ENCODE results near the gene CCL25. TPM values are rescaled to one million over a fixed set of nuclear protein-coding genes. Genes with fewer than 3 reads are reported as not detected.

Gene CCL25
- total and polyA plus RNA-seq, 2 experiments from 2014 or later = 0.52 to 0.73 TPM

Other genes with a start within 250 kb of the CCL25 start
- 14.0 and 16.2 TPM in 2 replicates for gene EVI5L, start 222.5 kb upstream of the CCL25 start, total RNA-seq (2014; rRNA removed; shearing (Covaris generic))
- 4.3 and 4.5 TPM in 2 replicates for gene EVI5L, start 222.5 kb upstream of the CCL25 start, polyA plus RNA-seq (2016; fragmentation: Nextera tagmentation; extraction: Ambion mirVana)
- 12.1 and 17.6 TPM in 2 replicates for gene PRR36, start 178.4 kb upstream of the CCL25 start, total RNA-seq (2014; rRNA removed; shearing (Covaris generic))
- gene PRR36, start 178.4 kb upstream of the CCL25 start, polyA plus RNA-seq (2016; fragmentation: Nextera tagmentation; extraction: Ambion mirVana) = 17.9 and 22.3 TPM in 2 replicates
- gene LRRC8E, start 164.2 kb upstream of the CCL25 start, total RNA-seq (2014; rRNA removed; shearing (Covaris generic)) = 4.5 and 4.8 TPM in 2 replicates
- 0.29 and 1.3 TPM in 2 replicates for gene LRRC8E, start 164.2 kb upstream of the CCL25 start, polyA plus RNA-seq (2016; fragmentation: Nextera tagmentation; extraction: Ambion mirVana)
- 22.6 and 23.2 TPM in 2 replicates for gene MAP2K7, start 148.9 kb upstream of the CCL25 start, total RNA-seq (2014; rRNA removed; shearing (Covaris generic))
- gene MAP2K7, start 148.9 kb upstream of the CCL25 start, polyA plus RNA-seq (2016; fragmentation: Nextera tagmentation; extraction: Ambion mirVana) = 11.3 and 12.2 TPM in 2 replicates
- gene TGFBR3L, start 137.9 kb upstream of the CCL25 start, total RNA-seq (2014; rRNA removed; shearing (Covaris generic)) = 1.7 and 5.6 TPM in 2 replicates
- gene TGFBR3L, start 137.9 kb upstream of the CCL25 start, polyA plus RNA-seq (2016; fragmentation: Nextera tagmentation; extraction: Ambion mirVana) = 6.2 and 7.0 TPM in 2 replicates
- 17.2 and 25.1 TPM in 2 replicates for gene SNAPC2, start 132.4 kb upstream of the CCL25 start, total RNA-seq (2014; rRNA removed; shearing (Covaris generic))
- gene SNAPC2, start 132.4 kb upstream of the CCL25 start, polyA plus RNA-seq (2016; fragmentation: Nextera tagmentation; extraction: Ambion mirVana) = 16.4 and 17.1 TPM in 2 replicates
- 52.4 and 53.1 TPM in 2 replicates for gene CTXN1, start 126.6 kb upstream of the CCL25 start, total RNA-seq (2014; rRNA removed; shearing (Covaris generic))
- 22.3 and 22.5 TPM in 2 replicates for gene CTXN1, start 126.6 kb upstream of the CCL25 start, polyA plus RNA-seq (2016; fragmentation: Nextera tagmentation; extraction: Ambion mirVana)
- gene TIMM44, start 109.1 kb upstream of the CCL25 start, total RNA-seq (2014; rRNA removed; shearing (Covaris generic)) = 121 and 125 TPM in 2 replicates
- 128 and 131 TPM in 2 replicates for gene TIMM44, start 109.1 kb upstream of the CCL25 start, polyA plus RNA-seq (2016; fragmentation: Nextera tagmentation; extraction: Ambion mirVana)
- 118 and 143 TPM in 2 replicates for gene ELAVL1, start 47.1 kb upstream of the CCL25 start, total RNA-seq (2014; rRNA removed; shearing (Covaris generic))
- 74.1 and 81.6 TPM in 2 replicates for gene ELAVL1, start 47.1 kb upstream of the CCL25 start, polyA plus RNA-seq (2016; fragmentation: Nextera tagmentation; extraction: Ambion mirVana)
- gene FBN3, start 96.8 kb downstream of the CCL25 start, total RNA-seq (2014; rRNA removed; shearing (Covaris generic)) = 34.7 and 54.5 TPM in 2 replicates
- gene FBN3, start 96.8 kb downstream of the CCL25 start, polyA plus RNA-seq (2016; fragmentation: Nextera tagmentation; extraction: Ambion mirVana) = 7.7 and 8.5 TPM in 2 replicates
- gene CERS4, start 156.6 kb downstream of the CCL25 start, total RNA-seq (2014; rRNA removed; shearing (Covaris generic)) = 96.2 and 109 TPM in 2 replicates
- 68.5 and 74.5 TPM in 2 replicates for gene CERS4, start 156.6 kb downstream of the CCL25 start, polyA plus RNA-seq (2016; fragmentation: Nextera tagmentation; extraction: Ambion mirVana)